GM19452 (cell line): ENCODE results near the gene NISCH.

Source experiments
- ATAC-seq: cut with Tn5 transposase; IDR thresholded peaks from one replicate; pipeline ENCODE4 v1.9.1; 2021; ENCODE audit not compliant: unreplicated experiment

The NISCH gene

GRCh38 chr3:52509753-52510328, 54.4 kb downstream of the NISCH start:
- ATAC-seq: no peak

- ATAC-seq: no peak
Measured at GRCh38 chr3:52511509-52511908, 56.1 kb downstream of the NISCH start.

GRCh38 chr3:52512105-52512504, 56.7 kb downstream of the NISCH start:
- ATAC-seq: no peak

- no peak for ATAC-seq
Measured at GRCh38 chr3:52512727-52513126, 57.3 kb downstream of the NISCH start.

GRCh38 chr3:52513281-52513680, 57.9 kb downstream of the NISCH start:
- no peak for ATAC-seq

GRCh38 chr3:52514576-52514975, 59.2 kb downstream of the NISCH start:
- ATAC-seq: no peak

- no peak for ATAC-seq
Measured at GRCh38 chr3:52515192-52515591, 59.8 kb downstream of the NISCH start.

- no peak for ATAC-seq
Measured at GRCh38 chr3:52516509-52517195, 61.2 kb downstream of the NISCH start.

- ATAC-seq: no peak
Measured at GRCh38 chr3:52517796-52518722, 62.7 kb downstream of the NISCH start.

GRCh38 chr3:52518723-52519444, 63.5 kb downstream of the NISCH start:
- no peak for ATAC-seq

- no peak for ATAC-seq
Measured at GRCh38 chr3:52519445-52520140, 64.2 kb downstream of the NISCH start.

GRCh38 chr3:52520141-52520667, 64.8 kb downstream of the NISCH start:
- ATAC-seq: no peak

GRCh38 chr3:52520716-52521487, 65.5 kb downstream of the NISCH start:
- no peak for ATAC-seq

GRCh38 chr3:52521488-52521824, 66.1 kb downstream of the NISCH start:
- no peak for ATAC-seq

GRCh38 chr3:52521881-52522650, 66.7 kb downstream of the NISCH start:
- no peak for ATAC-seq

GRCh38 chr3:52522651-52523251, 67.3 kb downstream of the NISCH start:
- no peak for ATAC-seq

GRCh38 chr3:52523386-52524257, 68.2 kb downstream of the NISCH start:
- no peak for ATAC-seq
